Measurements from ENCODE around the gene SMIM33. TPM values are rescaled to one million over a fixed set of nuclear protein-coding genes. Genes with fewer than 3 reads are reported as not detected.

Gene SMIM33
- total and polyA plus RNA-seq, 9 of the 15 experiments (the other 6 are each of a cell fraction or from before 2014, with no cell fraction given): not detected

DNA sequence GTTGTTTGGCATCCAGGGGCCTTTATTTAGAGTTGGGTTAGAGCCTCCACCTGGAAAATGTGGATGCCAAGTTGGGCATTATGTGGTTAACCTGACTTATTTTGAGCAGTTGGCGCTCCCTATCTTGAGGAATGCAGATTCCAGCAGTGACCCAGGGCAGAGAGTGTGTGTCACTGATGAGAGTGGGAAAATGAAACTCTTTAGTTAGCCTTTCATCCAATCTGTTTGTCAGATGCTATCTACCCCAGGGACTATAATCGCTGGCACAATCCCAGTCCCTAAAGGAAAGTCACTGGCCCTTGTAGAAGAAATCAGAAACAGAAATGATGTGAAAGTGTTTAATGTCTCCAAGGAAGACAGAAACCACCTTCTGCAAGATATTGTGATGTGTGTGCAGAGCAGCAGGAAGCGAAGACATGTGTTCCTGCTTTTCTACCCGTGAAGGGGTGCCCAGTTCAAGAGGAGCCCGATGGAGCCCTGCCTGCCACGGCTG is 21.9 kb downstream of the SMIM33 start:
- Histone ChIP-seq H3K4me2 (ENCODE audit: insufficient read depth, low read length) (no peak overlapping the region), H3K27ac (ENCODE audit: extremely low read depth, low read depth, low read length) (no peak overlapping the region), H3K9me3 (replicated peaks; ENCODE audit: control insufficient read depth, insufficient read depth, low read depth, low read length) (no peaks in the 10 kb centered on the region), H3K27me3 (ENCODE audit: control insufficient read depth in 2 of 2, insufficient read depth in 2 of 2, low read length in 2 of 2) (no peaks in the 10 kb centered on the region), H3K4me1 (replicated peaks in 1 of 2; ENCODE audit: control insufficient read depth in 2 of 2, insufficient read depth in 2 of 2, low read length in 2 of 2) (peaks cover 0 to 18% of the 10 kb centered on the region in 2 experiments; a peak in 4 of 5 replicates), H2AFZ (ENCODE audit: low read depth, low read length) (no peak overlapping the region), H3K9ac (ENCODE audit: insufficient read depth in 1 of 2, low read depth in 2 of 2, low read length in 2 of 2) (no peak overlapping the region), H3K4me3 (no peak overlapping the region), H4K20me1 (replicated peaks; ENCODE audit: control insufficient read depth, insufficient read depth, low read length) (no peaks in the 10 kb centered on the region), H3K9me1 (ENCODE audit: control insufficient read depth, insufficient read depth, low read length) (no peaks in the 10 kb centered on the region), H3K79me2 (ENCODE audit: control insufficient read depth, insufficient read depth, low read length) (no peaks in the 10 kb centered on the region), H3K36me3 (ENCODE audit: control insufficient read depth, insufficient read depth, low read length) (no peaks in the 10 kb centered on the region)
- FAIRE-seq (no peak), ATAC-seq (no peak), DNase-seq (ENCODE audit: extremely low read depth in 1 of 4, low spot score in 3 of 4) (no peak)
- intact Hi-C loops (cut with micrococcal nuclease) (no loop called here), in situ Hi-C loops (cut with MboI) (no loop called here)
- CTCF ChIA-PET (ENCODE audit: low intra/inter-chr PET ratio): no interaction called here
- 54% methylated on average over 6 of the region's 6 CpGs for WGBS (ENCODE audit: insufficient coverage, low coverage, missing lambda C conversion rate)
- POLR2A ChIA-PET: interaction anchor here (0.9 to 2.3 kb wide), 2 partner anchors 11 to 15 kb away, joined by 3 to 8 read pairs; partner anchors contain the start of gene STING1
- BruUV-seq (replicated peaks): no TSS peak
- TF ChIP-seq, protein P1, sequence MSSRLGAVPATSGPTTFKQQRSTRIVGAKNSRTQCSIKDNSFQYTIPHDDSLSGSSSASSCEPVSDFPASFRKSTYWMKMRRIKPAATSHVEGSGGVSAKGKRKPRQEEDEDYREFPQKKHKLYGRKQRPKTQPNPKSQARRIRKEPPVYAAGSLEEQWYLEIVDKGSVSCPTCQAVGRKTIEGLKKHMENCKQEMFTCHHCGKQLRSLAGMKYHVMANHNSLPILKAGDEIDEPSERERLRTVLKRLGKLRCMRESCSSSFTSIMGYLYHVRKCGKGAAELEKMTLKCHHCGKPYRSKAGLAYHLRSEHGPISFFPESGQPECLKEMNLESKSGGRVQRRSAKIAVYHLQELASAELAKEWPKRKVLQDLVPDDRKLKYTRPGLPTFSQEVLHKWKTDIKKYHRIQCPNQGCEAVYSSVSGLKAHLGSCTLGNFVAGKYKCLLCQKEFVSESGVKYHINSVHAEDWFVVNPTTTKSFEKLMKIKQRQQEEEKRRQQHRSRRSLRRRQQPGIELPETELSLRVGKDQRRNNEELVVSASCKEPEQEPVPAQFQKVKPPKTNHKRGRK (tag; IDR thresholded peaks at IDR 0.05): no peak
- TF ChIP-seq, protein P2, sequence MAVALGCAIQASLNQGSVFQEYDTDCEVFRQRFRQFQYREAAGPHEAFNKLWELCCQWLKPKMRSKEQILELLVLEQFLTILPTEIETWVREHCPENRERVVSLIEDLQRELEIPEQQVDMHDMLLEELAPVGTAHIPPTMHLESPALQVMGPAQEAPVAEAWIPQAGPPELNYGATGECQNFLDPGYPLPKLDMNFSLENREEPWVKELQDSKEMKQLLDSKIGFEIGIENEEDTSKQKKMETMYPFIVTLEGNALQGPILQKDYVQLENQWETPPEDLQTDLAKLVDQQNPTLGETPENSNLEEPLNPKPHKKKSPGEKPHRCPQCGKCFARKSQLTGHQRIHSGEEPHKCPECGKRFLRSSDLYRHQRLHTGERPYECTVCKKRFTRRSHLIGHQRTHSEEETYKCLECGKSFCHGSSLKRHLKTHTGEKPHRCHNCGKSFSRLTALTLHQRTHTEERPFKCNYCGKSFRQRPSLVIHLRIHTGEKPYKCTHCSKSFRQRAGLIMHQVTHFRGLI (CRISPR knock-in tag; IDR thresholded peaks at IDR 0.05): no peak
- TF ChIP-seq, protein P3, sequence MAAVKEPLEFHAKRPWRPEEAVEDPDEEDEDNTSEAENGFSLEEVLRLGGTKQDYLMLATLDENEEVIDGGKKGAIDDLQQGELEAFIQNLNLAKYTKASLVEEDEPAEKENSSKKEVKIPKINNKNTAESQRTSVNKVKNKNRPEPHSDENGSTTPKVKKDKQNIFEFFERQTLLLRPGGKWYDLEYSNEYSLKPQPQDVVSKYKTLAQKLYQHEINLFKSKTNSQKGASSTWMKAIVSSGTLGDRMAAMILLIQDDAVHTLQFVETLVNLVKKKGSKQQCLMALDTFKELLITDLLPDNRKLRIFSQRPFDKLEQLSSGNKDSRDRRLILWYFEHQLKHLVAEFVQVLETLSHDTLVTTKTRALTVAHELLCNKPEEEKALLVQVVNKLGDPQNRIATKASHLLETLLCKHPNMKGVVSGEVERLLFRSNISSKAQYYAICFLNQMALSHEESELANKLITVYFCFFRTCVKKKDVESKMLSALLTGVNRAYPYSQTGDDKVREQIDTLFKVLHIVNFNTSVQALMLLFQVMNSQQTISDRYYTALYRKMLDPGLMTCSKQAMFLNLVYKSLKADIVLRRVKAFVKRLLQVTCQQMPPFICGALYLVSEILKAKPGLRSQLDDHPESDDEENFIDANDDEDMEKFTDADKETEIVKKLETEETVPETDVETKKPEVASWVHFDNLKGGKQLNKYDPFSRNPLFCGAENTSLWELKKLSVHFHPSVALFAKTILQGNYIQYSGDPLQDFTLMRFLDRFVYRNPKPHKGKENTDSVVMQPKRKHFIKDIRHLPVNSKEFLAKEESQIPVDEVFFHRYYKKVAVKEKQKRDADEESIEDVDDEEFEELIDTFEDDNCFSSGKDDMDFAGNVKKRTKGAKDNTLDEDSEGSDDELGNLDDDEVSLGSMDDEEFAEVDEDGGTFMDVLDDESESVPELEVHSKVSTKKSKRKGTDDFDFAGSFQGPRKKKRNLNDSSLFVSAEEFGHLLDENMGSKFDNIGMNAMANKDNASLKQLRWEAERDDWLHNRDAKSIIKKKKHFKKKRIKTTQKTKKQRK (IDR thresholded peaks at IDR 0.05; ENCODE audit: borderline replicate concordance, low read depth, low read length): no peak
- TF ChIP-seq ZNF583 (CRISPR knock-in tag; IDR thresholded peaks at IDR 0.05): no peak
- TF ChIP-seq, protein P4, sequence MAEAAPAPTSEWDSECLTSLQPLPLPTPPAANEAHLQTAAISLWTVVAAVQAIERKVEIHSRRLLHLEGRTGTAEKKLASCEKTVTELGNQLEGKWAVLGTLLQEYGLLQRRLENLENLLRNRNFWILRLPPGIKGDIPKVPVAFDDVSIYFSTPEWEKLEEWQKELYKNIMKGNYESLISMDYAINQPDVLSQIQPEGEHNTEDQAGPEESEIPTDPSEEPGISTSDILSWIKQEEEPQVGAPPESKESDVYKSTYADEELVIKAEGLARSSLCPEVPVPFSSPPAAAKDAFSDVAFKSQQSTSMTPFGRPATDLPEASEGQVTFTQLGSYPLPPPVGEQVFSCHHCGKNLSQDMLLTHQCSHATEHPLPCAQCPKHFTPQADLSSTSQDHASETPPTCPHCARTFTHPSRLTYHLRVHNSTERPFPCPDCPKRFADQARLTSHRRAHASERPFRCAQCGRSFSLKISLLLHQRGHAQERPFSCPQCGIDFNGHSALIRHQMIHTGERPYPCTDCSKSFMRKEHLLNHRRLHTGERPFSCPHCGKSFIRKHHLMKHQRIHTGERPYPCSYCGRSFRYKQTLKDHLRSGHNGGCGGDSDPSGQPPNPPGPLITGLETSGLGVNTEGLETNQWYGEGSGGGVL (CRISPR knock-in tag; IDR thresholded peaks at IDR 0.05): no peak
- no peak for TF ChIP-seq ZNF253 (CRISPR knock-in tag; conservative IDR thresholded peaks at IDR 0.05)
- no peak for TF ChIP-seq NFIC (IDR thresholded peaks at IDR 0.05)
- TF ChIP-seq MAFG (tag; conservative IDR thresholded peaks at IDR 0.05): no peak
- TF ChIP-seq, protein P5, sequence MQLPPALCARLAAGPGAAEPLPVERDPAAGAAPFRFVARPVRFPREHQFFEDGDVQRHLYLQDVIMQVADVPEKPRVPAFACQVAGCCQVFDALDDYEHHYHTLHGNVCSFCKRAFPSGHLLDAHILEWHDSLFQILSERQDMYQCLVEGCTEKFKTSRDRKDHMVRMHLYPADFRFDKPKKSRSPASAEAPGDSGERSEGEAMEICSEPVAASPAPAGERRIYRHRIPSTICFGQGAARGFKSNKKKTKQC (CRISPR knock-in tag; IDR thresholded peaks at IDR 0.05): no peak
- no peak for TF ChIP-seq CBX1 (IDR thresholded peaks at IDR 0.05; ENCODE audit: low read depth)
- no peak for TF ChIP-seq ETV5 (CRISPR knock-in tag; IDR thresholded peaks at IDR 0.05; ENCODE audit: low read depth)
- no peak for TF ChIP-seq ZBTB8A (IDR thresholded peaks at IDR 0.05; ENCODE audit: partially characterized antibody)
- no peak for TF ChIP-seq KAT7 (CRISPR knock-in tag; IDR thresholded peaks at IDR 0.05; ENCODE audit: borderline replicate concordance)
- TF ChIP-seq ZFPM2 (CRISPR knock-in tag; IDR thresholded peaks at IDR 0.05): no peak

Measured in K562 (cell line).